C4-2B (cell line): ENCODE measurements around the gene IL7R.

Experiments used
- H3K27ac ChIP-seq: fragments of 450-650 bp; 2 replicates; pipeline ENCODE4 v1.5.1; 2017
- CTCF ChIP-seq: fragments of 450-650 bp; conservative IDR thresholded peaks from 2 replicates; pipeline ENCODE4 v1.5.1; 2017; ENCODE audit warnings: mild to moderate bottlenecking
- ZFX ChIP-seq: fragments of 450-650 bp; IDR thresholded peaks from 2 replicates; pipeline ENCODE4 v1.6.1; 2017

IL7R gene

GRCh38 chr5:35924950-35925722 is 68.4 kb downstream of the IL7R start:
- no peak for TF ChIP-seq ZFX
- TF ChIP-seq CTCF, result peak; percentile 91
- H3K27ac ChIP-seq, result no peak overlapping the region

DNA sequence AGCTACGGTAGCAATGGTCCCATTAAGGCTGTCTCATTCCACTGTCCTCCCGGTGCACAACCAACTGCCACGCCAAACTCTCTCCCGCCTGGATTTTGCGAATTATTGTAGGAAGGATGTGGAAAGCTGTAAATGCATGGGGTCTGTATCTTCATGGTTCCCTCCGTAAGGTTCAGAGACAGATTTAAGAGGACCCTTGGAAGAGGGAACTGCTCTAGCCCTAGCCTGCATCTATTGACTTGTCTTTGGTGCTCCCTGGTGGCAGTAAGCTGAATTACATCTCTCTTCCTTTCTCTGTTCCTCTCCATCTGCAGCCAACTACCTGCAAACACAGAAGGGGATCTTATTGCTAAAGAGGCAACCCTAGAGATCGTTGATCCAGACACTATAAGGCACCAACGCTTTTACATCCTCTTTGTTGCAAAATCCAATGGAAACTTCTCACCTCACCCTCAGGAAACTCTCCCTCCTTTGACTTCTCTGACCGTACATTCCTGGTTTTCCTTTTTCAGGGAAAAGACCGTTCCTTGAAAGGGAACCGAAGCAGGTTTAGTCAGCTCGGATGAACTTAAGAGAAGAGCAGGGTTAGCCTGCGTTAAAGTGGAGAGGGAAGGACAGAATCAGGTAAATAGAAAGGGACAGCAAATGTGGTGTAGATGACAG is 69.8 kb downstream of the IL7R start:
- no peak for TF ChIP-seq ZFX
- peak; percentile 85 for TF ChIP-seq CTCF
- no peak overlapping the region for H3K27ac ChIP-seq
